GM18502 (cell line): Measurements from ENCODE around the gene KRTAP21-3.

Experiments
- ATAC-seq: cut with Tn5 transposase; IDR thresholded peaks from one replicate; pipeline ENCODE4 v1.9.1; 2021; ENCODE audit warnings: mild to moderate bottlenecking; ENCODE audit not compliant: unreplicated experiment, poor library complexity

KRTAP21-3 gene

DNA sequence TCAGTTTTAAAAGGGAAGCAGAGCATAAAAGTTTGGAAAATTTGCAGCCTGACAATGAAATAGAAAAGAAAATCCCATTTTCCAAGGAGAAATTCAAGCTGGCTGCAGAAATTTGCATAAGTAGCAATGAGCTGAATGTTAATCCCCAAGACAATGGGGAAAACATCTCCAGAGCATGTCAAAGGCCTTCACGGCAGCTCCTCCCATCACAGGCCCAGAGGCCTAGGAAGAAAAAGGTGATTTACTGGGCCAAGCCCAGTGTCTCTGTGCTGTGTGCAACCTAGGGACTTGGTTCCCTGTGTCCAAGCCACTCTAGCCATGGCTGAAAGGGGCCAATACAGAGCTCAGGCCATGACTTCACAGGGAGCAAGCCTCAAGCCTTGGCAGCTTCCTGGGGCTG is 49.8 kb downstream of the KRTAP21-3 start:
- no peak for ATAC-seq
